Measurements from ENCODE around the gene NUMBL.

The NUMBL gene

GRCh38 chr19:40716031-40716481 is 25.6 kb upstream of the NUMBL start:
- DNase-seq = no peak

- DNase-seq = peak; percentile 90 to 98
Observed at GRCh38 chr19:40714441-40715299, 24.2 kb upstream of the NUMBL start.

GRCh38 chr19:40713939-40714338 is 23.5 kb upstream of the NUMBL start:
- DNase-seq = no peak

- DNase-seq = no peak
Observed at GRCh38 chr19:40709817-40710216, 19.4 kb upstream of the NUMBL start.

GRCh38 chr19:40707615-40708014 is 17.2 kb upstream of the NUMBL start:
- DNase-seq = no peak

GRCh38 chr19:40705950-40706619 is 15.6 kb upstream of the NUMBL start:
- no peak for DNase-seq

- DNase-seq = no peak
Observed at GRCh38 chr19:40705362-40705651, 14.9 kb upstream of the NUMBL start.

- DNase-seq = no peak
Observed at GRCh38 chr19:40704491-40705361, 14.3 kb upstream of the NUMBL start.

- DNase-seq = no peak
Observed at GRCh38 chr19:40703029-40703755, 12.7 kb upstream of the NUMBL start.

- peak; percentile 12 to 61 for DNase-seq
Observed at GRCh38 chr19:40702337-40703012, 12.0 kb upstream of the NUMBL start.

GRCh38 chr19:40701758-40702157 is 11.3 kb upstream of the NUMBL start:
- no peak for DNase-seq

- no peak for DNase-seq
Observed at GRCh38 chr19:40700083-40700482, 9.6 kb upstream of the NUMBL start.

- no peak for DNase-seq
Observed at GRCh38 chr19:40697007-40697406, 6.6 kb upstream of the NUMBL start.

- DNase-seq = no peak
Observed at GRCh38 chr19:40695881-40696280, 5.4 kb upstream of the NUMBL start.

- no peak for DNase-seq
Observed at GRCh38 chr19:40693896-40694295, 3.4 kb upstream of the NUMBL start.

- DNase-seq = no peak
Observed at GRCh38 chr19:40693150-40693788, 2.8 kb upstream of the NUMBL start.

GRCh38 chr19:40692212-40692551 is 1.7 kb upstream of the NUMBL start:
- no peak for DNase-seq

- peak in 1 of 2 experiments; percentile 41 for DNase-seq
Observed at GRCh38 chr19:40691421-40692211, 1.2 kb upstream of the NUMBL start.

- DNase-seq = peak; percentile 74 to 97
Observed at GRCh38 chr19:40690693-40691420, 406 bp upstream of the NUMBL start.

All from NCI-H526 (cell line).